ENCODE data around the gene RHBDL1. TPM values are rescaled to one million over a fixed set of nuclear protein-coding genes. Genes with fewer than 3 reads are reported as not detected.

Gene RHBDL1
- polyA plus RNA-seq, 1 donor (not counting 4 experiments of a cell fraction or from before 2014, with no cell fraction given) = 0.71 TPM

- Histone ChIP-seq H3K9ac (ENCODE audit: control insufficient read depth, extremely low read depth, insufficient read depth, low read length) (peak overlapping the region; percentile 47), H2AFZ (ENCODE audit: control insufficient read depth, low read length) (no peak overlapping the region), H3K4me3 (ENCODE audit: control insufficient read depth in 2 of 3, extremely low read depth in 1 of 3, insufficient read depth in 2 of 3, low read depth in 1 of 3, low read length in 3 of 3) (peak overlapping the region in 1 of 3 experiments; percentile 37), H3K27me3 (ENCODE audit: control insufficient read depth, extremely low read depth, insufficient read depth, low read length) (no peaks in the 10 kb centered on the region), H3K4me1 (ENCODE audit: control insufficient read depth, extremely low read depth, insufficient read depth, low read length) (peaks cover 32% of the 10 kb centered on the region), H3K9me1 (ENCODE audit: control insufficient read depth, extremely low read depth, insufficient read depth, low read length) (no peaks in the 10 kb centered on the region), H3K9me3 (ENCODE audit: control insufficient read depth, low read depth, low read length) (no peaks in the 10 kb centered on the region), H3K36me3 (ENCODE audit: control insufficient read depth in 2 of 2, extremely low read depth in 1 of 2, insufficient read depth in 2 of 2, low read length in 2 of 2) (peaks cover 11 to 22% of the 10 kb centered on the region in 2 experiments), H3K4me2 (ENCODE audit: control insufficient read depth, extremely low read depth, insufficient read depth, low read depth, low read length) (peak overlapping the region; percentile 79), H3K79me2 (ENCODE audit: control insufficient read depth, insufficient read depth, low read length) (peaks cover 12% of the 10 kb centered on the region), H3K27ac (ENCODE audit: control insufficient read depth, insufficient read depth, low read length) (peak overlapping the region; percentile 47), H4K20me1 (ENCODE audit: control insufficient read depth, extremely low read depth, insufficient read depth, low read length) (peaks cover 10% of the 10 kb centered on the region)
- FAIRE-seq = peak; percentile 91
- DNase-seq (ENCODE audit: low read depth, low spot score) = peak; percentile 87
- dilution Hi-C loops (cut with MboI; ENCODE audit: extremely low pct_ligation_motif_present, low sequenced_read_pairs) = no loop called here
- TF ChIP-seq CTCF (optimal IDR thresholded peaks at IDR 0.05 in 1 of 3, IDR thresholded peaks at IDR 0.05 in 1 of 3, conservative IDR thresholded peaks at IDR 0.05 in 1 of 3; ENCODE audit: extremely low read depth in 1 of 3, insufficient read depth in 2 of 3, low read length in 3 of 3) (no peak), EZH2 (IDR thresholded peaks at IDR 0.05; ENCODE audit: low read length) (no peak)
These were observed 1.4 kb downstream of the RHBDL1 start for GRCh38 chr16:676913-677312.

GRCh38 chr16:677316-678190, 2.1 kb downstream of the RHBDL1 start:
- Histone ChIP-seq H3K36me3 (ENCODE audit: control insufficient read depth in 2 of 2, extremely low read depth in 1 of 2, insufficient read depth in 2 of 2, low read length in 2 of 2) (peaks cover 13 to 22% of the 10 kb centered on the region in 2 experiments), H3K79me2 (ENCODE audit: control insufficient read depth, insufficient read depth, low read length) (peaks cover 19% of the 10 kb centered on the region), H2AFZ (ENCODE audit: control insufficient read depth, low read length) (no peak overlapping the region), H3K4me2 (ENCODE audit: control insufficient read depth, extremely low read depth, insufficient read depth, low read depth, low read length) (peak overlapping the region; percentile 79), H4K20me1 (ENCODE audit: control insufficient read depth, extremely low read depth, insufficient read depth, low read length) (peaks cover 16% of the 10 kb centered on the region), H3K4me3 (ENCODE audit: control insufficient read depth in 2 of 3, extremely low read depth in 1 of 3, insufficient read depth in 2 of 3, low read depth in 1 of 3, low read length in 3 of 3) (peak overlapping the region in 1 of 3 experiments; percentile 37), H3K27me3 (ENCODE audit: control insufficient read depth, extremely low read depth, insufficient read depth, low read length) (no peaks in the 10 kb centered on the region), H3K9me3 (ENCODE audit: control insufficient read depth, low read depth, low read length) (no peaks in the 10 kb centered on the region), H3K4me1 (ENCODE audit: control insufficient read depth, extremely low read depth, insufficient read depth, low read length) (peaks cover 36% of the 10 kb centered on the region), H3K9ac (ENCODE audit: control insufficient read depth, extremely low read depth, insufficient read depth, low read length) (peak overlapping the region; percentile 47), H3K27ac (ENCODE audit: control insufficient read depth, insufficient read depth, low read length) (peak overlapping the region; percentile 14), H3K9me1 (ENCODE audit: control insufficient read depth, extremely low read depth, insufficient read depth, low read length) (no peaks in the 10 kb centered on the region)
- no peak for TF ChIP-seq CTCF (optimal IDR thresholded peaks at IDR 0.05 in 1 of 3, IDR thresholded peaks at IDR 0.05 in 1 of 3, conservative IDR thresholded peaks at IDR 0.05 in 1 of 3; ENCODE audit: extremely low read depth in 1 of 3, insufficient read depth in 2 of 3, low read length in 3 of 3)
- TF ChIP-seq EZH2 (IDR thresholded peaks at IDR 0.05; ENCODE audit: low read length) = no peak
- DNase-seq (ENCODE audit: low read depth, low spot score) (no peak), FAIRE-seq (no peak)
- dilution Hi-C loops (cut with MboI; ENCODE audit: extremely low pct_ligation_motif_present, low sequenced_read_pairs) = no loop called here
